A549 (cell line): ENCODE data around the gene PCSK5. TPM values are rescaled to one million over a fixed set of nuclear protein-coding genes. Genes with fewer than 3 reads are reported as not detected.
A peak's percentile ranks its signal among the peaks of the same experiment; 100 is the strongest.

Experiments used
- ATAC-seq, 2 experiments: fragments of 200-7000 bp in 1 of 2; fragments of >200 bp in 1 of 2; cut with Nextera tagmentation in 1 of 2; cut with Tn5 transposase in 1 of 2; 3 replicates each; pipeline versions ENCODE4 v1.8.0 to v1.9.1; 2018 to 2020; ENCODE audit warnings: mild to moderate bottlenecking in 1 of 2, moderate library complexity in 1 of 2
- CTCF ChIA-PET: fragments of 300-600 bp; sonication (Branson Sonifier 250); formaldehyde crosslinking; extraction: SDS; loops from one replicate; lab custom pipeline; 2021; ENCODE audit warnings: antibody characterized with exemption, inconsistent platforms; lab: Yijun Ruan, JAX
- POLR2A ChIA-PET: fragments of 350-600 bp; formaldehyde crosslinking; extraction: SDS; loops from one replicate; lab custom pipeline; 2021; ENCODE audit warnings: antibody characterized with exemption, inconsistent platforms; lab: Yijun Ruan, JAX
- DNase-seq, 2 experiments: peaks; one replicate each; pipeline versions ENCODE4 v3.0.0 to v3.0.0-alpha.2; 2011 to 2016; ENCODE audit warnings: low read depth in 1 of 2, low spot score in 1 of 2
- FAIRE-seq: peaks from 2 replicates; lab custom pipeline; 2011; peaks lifted over from hg19 to GRCh38; lab: Jason Lieb, UNC
- H3K27ac ChIP-seq, 2 experiments: fragments of >200 bp; sonication (Bioruptor Twin); formaldehyde crosslinking; 3 replicates each; pipeline ENCODE4 v1.5.1; 2016 to 2017
- H3K4me1 ChIP-seq: fragments of >200 bp; sonication (Bioruptor Twin); formaldehyde crosslinking; 3 replicates; pipeline ENCODE4 v1.6.1; 2016
- H3K4me2 ChIP-seq: fragments of >200 bp; sonication (Bioruptor Twin); formaldehyde crosslinking; 3 replicates; pipeline ENCODE4 v1.6.1; 2016
- H3K4me3 ChIP-seq: fragments of >200 bp; sonication (Bioruptor Twin); formaldehyde crosslinking; 3 replicates; pipeline ENCODE4 v1.5.1; 2016
- H3K9me3 ChIP-seq: fragments of >200 bp; sonication (Bioruptor Twin); formaldehyde crosslinking; 3 replicates; pipeline ENCODE4 v1.6.1; 2016
- BHLHE40 ChIP-seq: IDR thresholded peaks from 2 replicates; pipeline ENCODE4 v1.6.1; 2012; ENCODE audit warnings: low read depth, low read length, inconsistent platforms
- CBX2 ChIP-seq: fragments of 200-600 bp; sonication (generic); IDR thresholded peaks from 2 replicates; pipeline ENCODE4 v1.6.1; 2016; ENCODE audit warnings: low read depth, mild to moderate bottlenecking, borderline replicate concordance
- CHD2 ChIP-seq: fragments of 150-350 bp; IDR thresholded peaks from 2 replicates; pipeline ENCODE4 v1.6.1; 2014; ENCODE audit warnings: low read length; ENCODE audit not compliant: partially characterized antibody
- CTCF ChIP-seq: fragments of >200 bp; sonication (Bioruptor Twin); formaldehyde crosslinking; IDR thresholded peaks from 3 replicates; pipeline ENCODE4 v1.5.1; 2016
- ELK1 ChIP-seq: fragments of 150-350 bp; IDR thresholded peaks from 2 replicates; pipeline ENCODE4 v1.6.1; 2014; ENCODE audit warnings: low read depth, mild to moderate bottlenecking, low read length
- FOSB ChIP-seq: fragments of 250-450 bp; sonication (Bioruptor Pico); IDR thresholded peaks from 2 replicates; pipeline ENCODE4 v1.5.0; 2020; ENCODE audit warnings: mild to moderate bottlenecking, moderate library complexity
- FOSL2 ChIP-seq, 2 experiments: fragments of 450-650 bp in 1 of 2; fragments of >200 bp in 1 of 2; sonication (Bioruptor Twin) in 1 of 2; formaldehyde crosslinking; IDR thresholded peaks; 2 replicates each; pipeline versions ENCODE4 v1.5.0 to v1.6.1; 2016 to 2020; ENCODE audit warnings: mild to moderate bottlenecking in 1 of 2, moderate library complexity in 1 of 2
- HES2 ChIP-seq: fragments of >200 bp; sonication (Bioruptor Twin); formaldehyde crosslinking; IDR thresholded peaks from 2 replicates; pipeline ENCODE4 v1.6.1; 2016
- KDM5A ChIP-seq: fragments of 200-600 bp; sonication (generic); IDR thresholded peaks from 2 replicates; pipeline ENCODE4 v1.6.1; 2016; ENCODE audit warnings: antibody characterized with exemption, mild to moderate bottlenecking
- MAX ChIP-seq: IDR thresholded peaks from 2 replicates; pipeline ENCODE4 v1.6.1; 2012
- MAZ ChIP-seq: fragments of 150-350 bp; IDR thresholded peaks from 2 replicates; pipeline ENCODE4 v1.6.1; 2014; ENCODE audit warnings: antibody characterized with exemption, low read depth, low read length, borderline replicate concordance
- NFE2L2 ChIP-seq: fragments of 150-350 bp; conservative IDR thresholded peaks from 2 replicates; pipeline ENCODE4 v1.6.1; 2014; ENCODE audit warnings: low read length
- NR3C1 ChIP-seq: fragments of >200 bp; sonication (Bioruptor Twin); formaldehyde crosslinking; IDR thresholded peaks from 3 replicates; pipeline ENCODE4 v1.6.1; 2017
- RAD21 ChIP-seq, 2 experiments: fragments of >200 bp in 1 of 2; sonication (Bioruptor Twin) in 1 of 2; formaldehyde crosslinking in 1 of 2; IDR thresholded peaks in 1 of 2; conservative IDR thresholded peaks in 1 of 2; 2 replicates in 1 of 2; 3 replicates in 1 of 2; pipeline ENCODE4 v1.6.1; 2012 to 2018; ENCODE audit warnings: inconsistent platforms in 1 of 2
- RCOR1 ChIP-seq: fragments of 150-350 bp; IDR thresholded peaks from 2 replicates; pipeline ENCODE4 v1.6.1; 2014; ENCODE audit warnings: antibody characterized with exemption, low read length, low read depth
- RFX5 ChIP-seq: fragments of 450-650 bp; IDR thresholded peaks from 2 replicates; pipeline ENCODE4 v1.7.1; 2014; ENCODE audit warnings: antibody characterized with exemption, mild to moderate bottlenecking, moderate library complexity
- RNF2 ChIP-seq: fragments of 200-600 bp; sonication (generic); IDR thresholded peaks from 2 replicates; pipeline ENCODE4 v1.6.1; 2016; ENCODE audit warnings: low read depth, mild to moderate bottlenecking, antibody characterized with exemption, moderate library complexity, borderline replicate concordance
- USF2 ChIP-seq: fragments of 450-650 bp; IDR thresholded peaks from 2 replicates; pipeline ENCODE4 v1.6.1; 2014; ENCODE audit warnings: antibody characterized with exemption
- ZC3H11A ChIP-seq: fragments of 450-650 bp; IDR thresholded peaks from 2 replicates; pipeline ENCODE4 v1.6.1; 2014; ENCODE audit warnings: antibody characterized with exemption, mild to moderate bottlenecking
- ZSCAN20 ChIP-seq: fragments of 250-450 bp; sonication (Bioruptor Pico); IDR thresholded peaks from 2 replicates; pipeline ENCODE4 v1.8.0; 2022; ENCODE audit warnings: mild to moderate bottlenecking, moderate library complexity
- WGBS: methylation state at CpG from one replicate; pipeline ENCODE4 v1.1.6; 2017; ENCODE audit errors: missing lambda C conversion rate; 5-methylcytosine and 5-hydroxymethylcytosine counted together
- polyA plus RNA-seq, 4 experiments: library from polyadenylated mRNA; depleted of rRNA in 3 of 4; stranded (reverse); fragments of >200 nt; fragmentation: RNase III in 1 of 4; extraction: RNeasy Plus Mini Kit Qiagen cat#74134 plus additional on column Dnase treatment in 1 of 4; gene quantifications; 2 replicates in 3 of 4; 3 replicates in 1 of 4; pipeline ENCODE4 v1.2.3, GENCODE V29; 2011 to 2017

Gene PCSK5
- polyA plus RNA-seq, 2 of the 4 experiments (the other 2 are of a cell fraction), result 1.3 to 6.7 TPM

- POLR2A ChIA-PET, result no interaction called here
- no peak for ATAC-seq
- no peak for FAIRE-seq
- no peak overlapping the region for H3K27ac ChIP-seq
- DNase-seq, result no peak
- CTCF ChIA-PET, result interaction anchor here (0.9 kb wide), 1 partner anchor 97 kb away, joined by 3 read pairs; no protein-coding TSS in a partner anchor
- H3K9me3 ChIP-seq, result no peaks in the 10 kb centered on the region
- TF ChIP-seq KDM5A, result no peak
- TF ChIP-seq FOSB, result no peak
- no peak for TF ChIP-seq ELK1
- TF ChIP-seq ZC3H11A, result no peak
- TF ChIP-seq USF2, result no peak
- no peak for TF ChIP-seq CTCF
- no peak for TF ChIP-seq MAX
- TF ChIP-seq RFX5, result no peak
- no peak for TF ChIP-seq RNF2
- peaks cover 2% of the 10 kb centered on the region; the same call in 1 of the 3 replicates for H3K4me1 ChIP-seq
- H3K4me2 ChIP-seq, result no peak overlapping the region
- H3K4me3 ChIP-seq, result no peak overlapping the region
- 58% methylated on average over 2 of the region's 2 CpGs for WGBS
These were observed 84.6 kb downstream of the PCSK5 start for GRCh38 chr9:75975071-75975470.

GRCh38 chr9:75976549-75976948 is 86.1 kb downstream of the PCSK5 start:
- DNase-seq, result no peak
- ChIA-PET POLR2A (no interaction called here), CTCF (no interaction called here)
- Histone ChIP-seq H3K4me1 (peaks cover 2% of the 10 kb centered on the region; the same call in 1 of the 3 replicates), H3K9me3 (no peaks in the 10 kb centered on the region), H3K27ac (no peak overlapping the region), H3K4me3 (no peak overlapping the region), H3K4me2 (no peak overlapping the region)
- FAIRE-seq, result no peak
- TF ChIP-seq BHLHE40, result no peak
- TF ChIP-seq RNF2, result no peak
- TF ChIP-seq CTCF, result no peak
- no peak for TF ChIP-seq HES2
- TF ChIP-seq CHD2, result no peak
- TF ChIP-seq FOSB, result no peak
- TF ChIP-seq ZSCAN20 (CRISPR knock-in tag), result no peak
- no peak for TF ChIP-seq NR3C1
- no peak for ATAC-seq

- no peaks in the 10 kb centered on the region for H3K9me3 ChIP-seq
- FAIRE-seq (no peak), ATAC-seq (peak; percentile 30 to 81; a peak in 4 of 6 replicates), DNase-seq (peak; percentile 12 to 43)
- H3K27ac ChIP-seq, result no peak overlapping the region
- no peak overlapping the region for H3K4me3 ChIP-seq
- 5% methylated on average over 4 of the region's 4 CpGs for WGBS
- CTCF ChIA-PET, result interaction anchor here (0.6 to 1.7 kb wide), 3 partner anchors 10 to 323 kb away, joined by 3 to 5 read pairs (median 3); no protein-coding TSS in a partner anchor
- H3K4me1 ChIP-seq, result peaks cover 2% of the 10 kb centered on the region; the same call in 1 of the 3 replicates
- H3K4me2 ChIP-seq, result no peak overlapping the region
- no peak for TF ChIP-seq MAZ
- no peak for TF ChIP-seq ELK1
- no peak for TF ChIP-seq CBX2
- no peak for TF ChIP-seq FOSL2 (IDR thresholded peaks at IDR 0.05)
- TF ChIP-seq FOSL2 (CRISPR knock-in tag; IDR thresholded peaks at IDR 0.05), result no peak
- TF ChIP-seq RCOR1, result no peak
- no peak for TF ChIP-seq NFE2L2
- TF ChIP-seq CTCF, result peak; percentile 20; the same call in 1 of the 3 replicates
- peak; percentile 22 to 36; a peak in 2 of 5 replicates for TF ChIP-seq RAD21 (conservative IDR thresholded peaks at IDR 0.05 in 1 of 2, IDR thresholded peaks at IDR 0.05 in 1 of 2)
- POLR2A ChIA-PET, result no interaction called here
These were observed 88.9 kb downstream of the PCSK5 start for GRCh38 chr9:75979362-75979761.
